ENCODE results near the gene POLD1.
"Not testable (repeated sequence)": the region's sequence is repeated elsewhere in the genome, so short reads cannot be mapped to it uniquely, and the experiment has no call there.

The POLD1 gene

DNA sequence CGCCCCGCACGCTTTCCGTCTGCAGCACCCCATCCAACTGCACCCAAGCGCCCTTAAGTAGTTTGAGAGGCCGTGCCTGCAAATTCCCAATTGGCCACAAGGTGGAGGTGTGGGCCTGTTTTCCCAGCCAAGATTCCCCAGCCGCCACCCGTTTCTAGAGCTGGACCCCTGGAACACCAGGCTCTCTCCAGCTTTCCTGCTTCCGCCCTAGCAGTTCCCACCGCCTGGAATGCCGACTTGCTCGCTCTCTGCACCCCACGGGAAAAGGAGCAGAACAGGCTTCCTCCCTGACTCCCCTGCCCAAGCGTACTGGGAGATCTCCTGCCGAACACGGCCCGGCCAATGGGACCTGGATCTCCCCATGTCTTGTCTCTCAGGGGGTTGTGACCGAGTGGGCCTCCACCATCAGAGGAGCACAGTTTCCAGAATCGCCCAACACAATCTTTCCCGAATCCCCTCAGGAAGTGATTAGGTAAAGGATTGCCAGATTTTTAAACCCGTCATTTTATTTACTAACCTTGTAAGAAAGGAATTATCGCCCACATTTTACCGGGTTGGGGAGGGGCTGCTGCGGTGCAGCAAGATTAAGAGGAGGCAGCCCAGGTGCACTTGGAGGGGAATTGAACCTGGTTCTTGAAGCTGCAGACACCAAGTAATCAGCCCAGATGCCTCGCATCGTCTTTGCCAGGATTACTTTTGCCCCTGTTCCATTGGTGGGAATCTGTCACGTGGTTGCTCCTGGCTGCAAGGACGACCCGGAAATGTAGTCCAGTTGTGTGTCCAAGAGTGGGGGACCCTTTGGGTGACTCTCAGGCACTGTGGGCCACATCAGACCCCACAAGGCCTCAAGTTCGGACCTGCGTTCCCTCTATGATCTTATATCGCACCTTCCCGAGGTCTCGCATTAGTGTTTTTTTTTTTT, 15.2 kb upstream of the POLD1 start:
- DNase-seq = peak; percentile 86

DNA sequence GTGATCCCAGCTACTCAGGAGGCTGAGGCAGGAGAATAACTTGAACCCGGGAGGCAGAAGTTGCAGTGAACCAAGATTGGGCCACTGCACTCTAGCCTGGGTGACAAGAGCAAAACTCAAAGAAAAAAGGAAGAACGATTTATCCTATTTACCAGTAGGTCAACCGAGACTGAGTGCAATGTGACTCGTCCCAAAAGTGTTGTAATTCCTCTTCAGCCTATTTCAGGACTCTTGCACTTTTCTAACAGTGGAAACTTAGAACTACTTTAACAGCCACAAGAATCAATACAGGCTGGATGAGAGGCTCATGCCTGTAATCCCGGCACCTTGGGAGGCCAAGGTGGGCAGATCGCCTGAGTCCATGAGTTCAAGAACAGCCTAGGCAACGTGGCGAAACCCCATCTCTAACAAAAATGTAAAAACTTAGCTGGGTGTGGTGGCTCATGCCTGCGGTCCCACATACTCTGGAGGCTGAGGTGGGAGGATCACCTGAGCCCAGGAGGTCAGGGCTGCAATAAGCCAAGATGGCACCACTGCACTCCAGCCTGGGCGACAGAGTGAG, 12.2 kb upstream of the POLD1 start:
- no peak for DNase-seq

DNA sequence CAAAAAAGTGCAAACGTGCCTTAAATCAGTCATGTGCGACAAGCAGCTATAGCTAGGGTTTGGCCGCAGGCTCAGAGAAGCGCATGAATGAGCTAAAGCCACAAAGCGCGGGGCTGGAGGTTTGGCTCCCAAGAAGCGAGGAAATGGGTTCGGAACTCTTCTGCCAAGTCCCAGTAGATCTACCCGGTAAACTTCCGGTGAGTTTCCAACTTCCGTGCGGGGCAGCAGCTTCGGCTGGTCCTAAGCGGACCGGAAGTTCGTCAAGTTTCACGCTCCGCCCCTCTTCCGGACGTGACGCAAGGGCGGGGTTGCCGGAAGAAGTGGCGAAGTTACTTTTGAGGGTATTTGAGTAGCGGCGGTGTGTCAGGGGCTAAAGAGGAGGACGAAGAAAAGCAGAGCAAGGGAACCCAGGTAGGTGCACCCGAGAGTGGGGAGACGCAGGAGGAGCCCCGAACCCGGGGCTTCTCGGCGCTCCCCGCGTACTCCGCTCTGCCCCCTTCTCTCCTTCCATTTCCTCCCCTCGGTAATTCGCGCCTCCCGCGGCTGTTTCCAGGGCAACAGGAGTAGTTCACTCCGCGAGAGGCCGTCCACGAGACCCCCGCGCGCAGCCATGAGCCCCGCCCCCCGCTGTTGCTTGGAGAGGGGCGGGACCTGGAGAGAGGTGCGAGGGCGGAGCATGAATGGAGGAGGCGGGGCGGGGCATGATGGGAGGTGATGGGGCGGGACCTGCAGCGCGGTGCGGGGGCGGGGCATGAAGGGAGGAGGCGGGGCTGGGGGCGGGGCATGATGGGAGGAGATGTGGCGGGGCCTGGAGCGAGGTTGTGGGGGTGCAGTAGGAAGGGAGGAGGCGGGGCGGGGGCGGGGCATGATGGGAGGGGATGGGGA, 7.7 kb upstream of the POLD1 start, which contains the start of gene NR1H2:
NR1H2 (plus strand) TSS at position 292 of the 885 bp plus-strand sequence. CDS start 1,149 bp downstream, outside the sequence.
- peak; percentile 97 for DNase-seq

DNA sequence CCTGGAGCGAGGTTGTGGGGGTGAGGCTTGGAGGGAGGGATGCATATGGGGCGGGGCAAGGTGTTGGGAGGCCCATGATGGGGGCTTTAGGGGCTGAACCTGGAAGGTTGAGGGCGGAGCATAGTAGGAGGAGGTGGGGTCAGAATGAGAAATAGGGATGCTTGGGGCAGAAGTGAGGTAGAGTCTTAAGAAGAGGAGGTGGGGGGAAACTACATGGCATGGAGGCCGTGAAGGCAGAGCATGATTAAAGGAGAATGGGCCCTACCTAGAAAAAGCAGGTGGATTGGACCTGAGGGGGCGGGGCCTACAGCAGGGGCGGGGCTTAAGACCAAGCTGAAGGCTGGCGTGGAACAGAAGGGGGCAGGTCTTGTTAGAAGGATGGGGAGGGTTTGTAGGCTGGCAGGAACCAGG, 7.1 kb upstream of the POLD1 start:
- DNase-seq = no peak

DNA sequence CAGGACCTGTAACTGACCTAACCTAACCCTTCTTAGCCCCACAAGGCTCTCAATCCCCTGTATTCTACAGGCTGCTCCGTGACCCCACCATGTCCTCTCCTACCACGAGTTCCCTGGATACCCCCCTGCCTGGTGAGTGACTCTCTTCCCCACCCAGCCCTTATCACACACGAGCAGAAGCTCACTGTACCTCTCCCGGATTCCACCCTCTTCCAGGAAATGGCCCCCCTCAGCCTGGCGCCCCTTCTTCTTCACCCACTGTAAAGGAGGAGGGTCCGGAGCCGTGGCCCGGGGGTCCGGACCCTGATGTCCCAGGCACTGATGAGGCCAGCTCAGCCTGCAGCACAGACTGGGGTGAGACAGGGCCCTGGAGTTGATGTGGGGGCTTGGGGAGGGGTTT, 6.6 kb upstream of the POLD1 start:
- DNase-seq = no peak

DNA sequence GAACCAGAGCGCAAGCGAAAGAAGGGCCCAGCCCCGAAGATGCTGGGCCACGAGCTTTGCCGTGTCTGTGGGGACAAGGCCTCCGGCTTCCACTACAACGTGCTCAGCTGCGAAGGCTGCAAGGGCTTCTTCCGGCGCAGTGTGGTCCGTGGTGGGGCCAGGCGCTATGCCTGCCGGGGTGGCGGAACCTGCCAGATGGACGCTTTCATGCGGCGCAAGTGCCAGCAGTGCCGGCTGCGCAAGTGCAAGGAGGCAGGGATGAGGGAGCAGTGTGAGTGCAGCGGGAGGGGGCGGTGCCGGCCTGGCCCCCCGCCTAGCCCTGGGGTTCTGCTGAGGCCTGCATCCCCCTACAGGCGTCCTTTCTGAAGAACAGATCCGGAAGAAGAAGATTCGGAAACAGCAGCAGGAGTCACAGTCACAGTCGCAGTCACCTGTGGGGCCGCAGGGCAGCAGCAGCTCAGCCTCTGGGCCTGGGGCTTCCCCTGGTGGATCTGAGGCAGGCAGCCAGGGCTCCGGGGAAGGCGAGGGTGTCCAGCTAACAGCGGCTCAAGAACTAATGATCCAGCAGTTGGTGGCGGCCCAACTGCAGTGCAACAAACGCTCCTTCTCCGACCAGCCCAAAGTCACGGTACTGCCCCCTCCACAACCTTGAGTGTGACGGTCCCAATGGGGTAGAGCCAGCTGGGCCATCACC, 5.8 kb upstream of the POLD1 start:
- no peak for DNase-seq

DNA sequence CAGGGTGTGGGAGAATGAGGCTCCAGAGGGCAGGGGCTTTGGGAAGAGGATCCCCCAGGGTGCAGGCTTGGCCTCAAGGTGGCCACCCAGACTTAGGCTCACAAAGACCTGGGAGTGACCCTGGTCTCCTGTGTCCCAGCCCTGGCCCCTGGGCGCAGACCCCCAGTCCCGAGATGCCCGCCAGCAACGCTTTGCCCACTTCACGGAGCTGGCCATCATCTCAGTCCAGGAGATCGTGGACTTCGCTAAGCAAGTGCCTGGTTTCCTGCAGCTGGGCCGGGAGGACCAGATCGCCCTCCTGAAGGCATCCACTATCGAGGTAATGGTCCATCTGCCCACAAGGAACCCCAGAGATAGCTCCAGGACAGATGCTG, 5.3 kb upstream of the POLD1 start:
- no peak for DNase-seq

DNA sequence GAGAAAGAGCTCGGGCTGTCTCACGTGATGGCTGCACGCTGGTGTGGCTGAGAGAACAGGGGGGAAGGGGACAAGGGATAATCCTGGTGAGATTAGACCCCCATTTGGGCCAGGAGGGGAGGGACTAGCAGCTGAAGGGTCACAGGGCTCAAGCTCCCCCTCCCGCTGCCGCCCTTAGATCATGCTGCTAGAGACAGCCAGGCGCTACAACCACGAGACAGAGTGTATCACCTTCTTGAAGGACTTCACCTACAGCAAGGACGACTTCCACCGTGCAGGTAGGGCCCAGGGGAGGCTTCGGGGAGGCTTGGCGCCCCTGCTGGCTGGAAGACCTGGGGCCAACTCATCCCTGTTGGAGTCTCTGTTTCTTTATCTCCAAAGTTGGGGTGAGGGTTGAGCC, 4.5 kb upstream of the POLD1 start:
- no peak for DNase-seq

DNA sequence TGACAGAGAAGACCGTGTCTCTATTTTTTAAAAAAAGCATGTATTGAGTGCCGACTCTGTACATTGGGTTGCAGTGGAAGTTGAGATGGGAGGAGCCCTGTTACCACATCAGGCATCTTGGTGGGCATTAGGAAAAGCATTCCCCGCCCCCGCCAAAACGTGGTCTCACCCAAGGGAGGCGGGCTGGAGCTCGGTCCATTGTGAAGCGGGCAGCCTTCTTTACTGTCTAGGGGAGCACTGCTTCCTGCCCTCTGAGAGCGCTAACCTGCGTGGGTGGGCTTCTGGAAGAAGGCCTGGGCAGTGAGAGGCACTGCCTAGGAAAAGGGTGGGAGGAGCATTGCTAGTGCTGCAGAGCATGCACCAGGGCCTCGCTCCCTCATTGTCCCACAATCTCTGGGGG, 4.0 kb upstream of the POLD1 start:
- no peak for DNase-seq

DNA sequence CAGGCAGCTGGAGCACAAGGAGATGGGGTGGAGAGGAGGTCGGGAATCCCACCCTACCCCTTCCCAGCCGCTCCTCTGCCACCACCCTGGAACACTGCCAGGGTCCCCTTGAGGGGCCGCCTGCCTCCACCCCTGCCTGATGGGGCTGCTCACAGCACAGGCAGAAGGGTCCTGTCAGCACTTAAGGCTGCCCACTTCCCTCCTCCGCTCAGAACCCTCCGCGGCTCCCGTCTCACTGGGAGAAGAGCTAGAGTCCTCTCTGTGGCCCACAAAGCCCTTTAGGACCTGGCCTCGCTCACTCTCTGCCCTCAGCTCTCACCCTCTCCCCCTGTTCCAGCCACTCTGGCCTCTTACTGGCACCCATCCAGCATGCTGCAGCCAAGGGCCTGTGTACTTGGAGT, 3.4 kb upstream of the POLD1 start:
- no peak for DNase-seq

DNA sequence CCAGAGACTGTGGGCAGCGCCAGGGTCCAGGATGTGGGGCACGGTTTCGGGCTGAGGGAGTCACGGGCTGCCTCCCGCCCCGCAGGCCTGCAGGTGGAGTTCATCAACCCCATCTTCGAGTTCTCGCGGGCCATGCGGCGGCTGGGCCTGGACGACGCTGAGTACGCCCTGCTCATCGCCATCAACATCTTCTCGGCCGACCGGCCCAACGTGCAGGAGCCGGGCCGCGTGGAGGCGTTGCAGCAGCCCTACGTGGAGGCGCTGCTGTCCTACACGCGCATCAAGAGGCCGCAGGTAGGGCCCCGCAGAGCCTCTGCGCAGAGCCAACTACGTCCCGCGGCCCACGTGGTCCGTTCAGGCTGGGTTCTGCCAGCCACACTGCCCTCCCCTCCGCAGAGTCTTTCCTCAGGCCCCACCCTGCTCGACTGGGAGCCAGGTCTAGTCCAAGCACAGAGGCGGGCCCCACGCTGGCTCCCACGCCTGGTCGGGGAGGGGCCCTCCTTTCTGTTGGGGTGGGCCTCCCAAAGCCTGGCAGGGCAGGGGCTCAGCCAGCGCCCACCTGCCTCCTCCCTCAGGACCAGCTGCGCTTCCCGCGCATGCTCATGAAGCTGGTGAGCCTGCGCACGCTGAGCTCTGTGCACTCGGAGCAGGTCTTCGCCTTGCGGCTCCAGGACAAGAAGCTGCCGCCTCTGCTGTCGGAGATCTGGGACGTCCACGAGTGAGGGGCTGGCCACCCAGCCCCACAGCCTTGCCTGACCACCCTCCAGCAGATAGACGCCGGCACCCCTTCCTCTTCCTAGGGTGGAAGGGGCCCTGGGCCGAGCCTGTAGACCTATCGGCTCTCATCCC, 2.0 kb upstream of the POLD1 start:
- DNase-seq = no peak

DNA sequence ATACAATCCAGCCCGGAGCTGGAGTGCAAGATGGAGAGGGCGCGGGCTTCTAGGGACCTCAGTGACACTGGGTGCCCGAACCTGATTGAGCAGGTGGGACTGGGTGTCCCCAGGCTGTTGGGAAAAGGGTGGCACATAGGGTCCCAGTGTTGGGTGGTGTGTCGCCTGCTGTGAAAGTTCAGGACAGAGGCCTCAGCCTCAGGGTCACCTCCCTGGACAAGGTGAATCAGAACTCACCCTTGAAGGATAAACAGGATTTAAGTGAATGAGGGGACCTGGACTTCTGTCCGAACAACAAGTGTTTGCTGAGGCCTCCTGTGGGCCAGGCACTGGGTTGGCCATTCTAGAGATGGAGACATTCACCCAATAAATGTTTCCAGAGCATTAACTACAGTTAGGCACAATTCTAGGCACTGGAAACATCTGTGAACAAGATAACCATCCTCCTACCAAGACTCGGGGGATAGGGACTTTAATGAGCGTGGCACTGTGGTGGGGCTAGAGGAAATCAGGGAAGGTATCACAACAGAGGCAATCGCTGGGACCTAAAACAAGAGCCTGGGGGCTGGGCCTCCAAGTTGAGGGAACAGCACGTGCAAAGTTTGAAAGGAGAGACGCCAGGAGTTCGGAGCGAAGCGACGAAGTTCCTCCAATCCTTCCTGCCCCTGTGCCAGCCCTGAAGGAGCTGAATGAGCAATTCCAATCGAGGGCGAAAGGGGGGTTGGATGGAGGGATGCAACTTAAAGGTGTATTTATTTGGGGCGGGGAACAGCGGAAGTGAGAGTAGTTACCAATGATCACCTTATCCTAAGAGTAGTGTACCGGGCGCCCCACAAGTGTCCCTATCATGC, 921 bp upstream of the POLD1 start:
- DNase-seq = peak; percentile 19

DNA sequence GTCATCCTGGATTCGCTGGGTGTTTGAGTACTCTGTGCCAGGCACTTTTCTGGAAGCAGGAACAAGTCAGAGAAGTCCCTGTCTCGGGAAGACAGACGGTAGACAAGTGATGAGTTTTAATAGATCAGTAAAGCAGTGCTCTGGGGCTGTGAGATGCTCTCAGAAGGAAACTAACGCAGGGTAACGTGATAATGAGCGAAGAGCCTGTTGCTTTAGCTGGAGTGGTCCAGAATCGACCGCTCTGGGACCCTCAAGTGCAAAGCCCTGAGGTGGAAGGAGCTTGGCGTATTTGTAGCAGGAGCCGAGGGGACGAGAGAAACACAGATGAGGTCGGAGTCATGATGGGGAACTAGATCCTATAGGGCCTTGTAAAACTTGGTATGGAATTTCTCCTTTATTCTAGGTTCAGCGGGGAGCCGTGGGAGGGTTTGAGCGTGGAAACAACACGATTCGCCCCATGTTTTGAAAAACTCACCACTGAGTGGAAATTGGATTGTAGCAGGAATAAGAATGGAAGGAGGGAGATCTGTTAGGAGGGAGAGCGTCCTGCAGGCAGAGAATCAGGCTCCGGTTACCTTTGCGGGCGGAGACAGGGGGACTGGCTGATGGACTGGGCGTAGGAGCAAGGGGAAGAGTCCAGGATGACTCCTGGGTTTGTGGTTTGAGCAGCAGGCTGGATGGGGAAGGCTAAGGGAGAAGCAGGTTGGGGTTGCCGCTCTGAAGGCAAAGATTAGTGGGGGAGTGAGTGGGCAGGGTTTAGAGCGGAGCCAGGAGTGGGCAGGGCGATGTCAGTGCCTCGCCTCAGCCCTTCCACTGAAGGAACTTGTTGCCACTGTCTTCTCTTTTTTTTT, 763 bp downstream of the POLD1 start:
- no peak for DNase-seq

DNA sequence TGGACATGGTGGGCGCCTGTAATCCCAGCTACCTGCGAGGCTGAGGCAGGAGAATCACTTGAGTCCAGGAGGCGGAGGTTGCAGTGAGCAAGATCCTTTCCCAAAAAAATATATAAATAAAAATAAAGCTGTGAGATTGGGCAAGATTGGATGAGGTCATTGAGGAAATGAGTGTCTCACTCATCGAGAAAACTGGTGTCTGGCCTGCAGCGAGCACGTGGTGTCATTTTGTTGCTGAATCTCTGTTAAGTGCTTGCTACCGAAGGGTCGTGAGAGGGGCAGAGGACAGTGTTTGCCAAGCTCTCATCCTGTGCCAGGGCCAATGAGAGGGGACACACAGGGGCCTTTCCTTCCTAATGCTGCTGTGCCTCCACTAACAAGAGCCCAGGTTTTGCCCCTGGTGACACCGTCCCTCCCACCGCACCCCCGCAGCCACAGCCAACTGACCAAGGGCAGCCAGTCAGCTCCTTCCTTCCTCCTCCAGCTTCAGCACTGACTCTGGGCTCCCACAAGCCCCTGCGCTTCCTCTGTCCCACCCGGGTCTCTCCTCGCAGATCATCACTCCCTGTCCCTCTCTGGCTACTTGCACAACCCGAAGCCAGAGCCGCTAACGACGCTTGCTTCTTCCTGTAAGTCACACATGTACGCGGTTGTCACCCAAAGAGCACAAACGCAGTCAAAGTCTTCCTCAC, 3.2 kb downstream of the POLD1 start:
- DNase-seq = peak; percentile 16

DNA sequence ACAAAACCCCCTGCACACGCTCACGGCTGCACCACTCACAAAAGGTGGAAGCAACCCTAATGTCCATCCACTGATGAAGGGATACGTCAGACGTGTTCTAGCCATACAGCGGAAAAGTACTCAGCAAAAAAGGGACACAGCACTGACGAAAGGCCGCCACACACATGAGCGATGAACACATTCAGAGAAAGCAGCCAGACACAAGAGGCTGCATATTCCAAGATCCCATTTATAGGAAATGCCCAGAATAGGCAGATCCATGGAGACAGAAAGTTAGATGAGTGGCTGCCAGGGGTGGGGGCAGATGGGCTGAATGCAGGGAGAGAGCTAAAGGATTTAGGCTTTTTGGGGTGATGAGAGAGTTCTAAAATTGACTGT, 3.7 kb downstream of the POLD1 start:
- no peak for DNase-seq

DNA sequence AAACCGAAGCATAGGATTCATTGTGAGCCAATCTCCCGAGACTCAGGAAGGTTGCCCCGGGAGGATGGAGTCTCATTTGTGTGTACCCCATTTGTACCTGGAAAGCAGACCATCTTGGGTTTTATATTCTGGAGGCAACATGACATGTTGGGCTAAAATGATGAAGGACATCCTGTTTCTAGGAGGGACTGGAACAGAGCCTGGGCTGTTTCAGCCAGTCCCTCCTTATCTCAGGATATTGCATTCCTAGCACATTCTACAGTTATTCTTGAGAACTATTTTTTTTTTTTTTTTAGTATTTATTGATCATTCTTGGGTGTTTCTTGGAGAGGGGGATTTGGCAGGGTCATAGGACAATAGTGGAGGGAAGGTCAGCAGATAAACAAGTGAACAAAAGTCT, 6.1 kb downstream of the POLD1 start:
- DNase-seq = not testable (repeated sequence)

DNA sequence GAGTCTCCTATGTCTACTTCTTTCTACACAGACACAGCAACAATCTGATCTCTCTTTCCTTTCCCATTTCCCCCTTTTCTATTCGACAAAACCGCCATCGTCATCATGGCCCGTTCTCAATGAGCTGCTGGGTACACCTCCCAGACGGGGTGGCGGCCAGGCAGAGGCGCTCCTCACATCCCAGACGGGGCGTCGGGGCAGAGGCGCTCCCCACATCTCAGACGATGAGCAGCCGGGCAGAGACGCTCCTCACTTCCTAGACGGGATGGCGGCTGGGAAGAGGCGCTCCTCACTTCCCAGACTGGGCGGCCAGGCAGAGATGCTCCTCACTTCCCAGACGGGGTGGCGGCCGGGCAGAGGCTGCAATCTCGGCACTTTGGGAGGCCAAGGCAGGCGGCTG, 6.8 kb downstream of the POLD1 start:
- not testable (repeated sequence) for DNase-seq

DNA sequence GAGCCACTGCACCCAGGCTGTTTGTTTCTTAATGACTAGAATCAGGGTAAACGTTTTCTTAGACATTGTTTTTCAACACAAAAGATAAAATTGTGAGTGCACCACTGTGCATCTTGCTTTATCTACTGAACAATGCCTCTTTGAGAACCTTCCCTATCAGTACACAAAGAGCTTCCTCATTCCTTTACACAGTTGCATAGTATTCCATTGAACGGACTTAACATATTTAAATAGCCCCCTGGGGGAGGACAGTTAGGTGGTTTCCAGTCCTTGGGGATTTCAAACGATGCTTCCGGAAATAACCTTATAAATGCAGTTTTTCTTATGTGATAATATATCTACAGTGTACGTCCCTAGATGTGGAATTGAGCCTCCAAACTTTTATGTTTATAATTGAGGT, 8.6 kb downstream of the POLD1 start:
- no peak for DNase-seq

DNA sequence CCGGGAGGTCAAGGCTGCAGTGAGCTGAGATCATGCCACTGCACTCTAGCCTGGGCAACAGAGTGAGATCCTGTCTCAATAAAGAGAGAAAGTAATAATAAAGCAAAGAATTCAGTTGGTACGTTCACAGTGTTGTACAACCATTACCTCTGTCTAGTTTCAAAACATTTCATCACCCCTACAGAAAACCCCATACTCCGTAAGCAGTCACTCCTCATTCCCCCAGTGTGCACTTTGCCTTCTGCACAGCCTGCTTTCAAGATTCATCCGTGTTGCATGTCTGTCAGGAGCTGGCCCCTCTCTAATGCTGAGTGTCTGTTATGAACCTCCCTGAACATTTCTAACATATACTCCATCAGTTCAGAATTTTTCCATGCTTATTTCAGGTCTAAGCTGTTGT, 9.4 kb downstream of the POLD1 start:
- DNase-seq = no peak
